HepG2 (cell line): Measurements from ENCODE around the gene OPRL1. TPM values are rescaled to one million over a fixed set of nuclear protein-coding genes. Genes with fewer than 3 reads are reported as not detected.
A peak's percentile ranks its signal among the peaks of the same experiment; 100 is the strongest.

Experiments
- ATF3 ChIP-seq: sonication (generic); formaldehyde crosslinking; IDR thresholded peaks from 2 replicates; pipeline ENCODE4 v1.4.0; 2020; ENCODE audit warnings: missing genetic modification reagents
- BRD4 ChIP-seq: sonication (generic); formaldehyde crosslinking; IDR thresholded peaks from 2 replicates; pipeline ENCODE4 v1.4.0; 2020; ENCODE audit warnings: missing genetic modification reagents
- CC2D1A ChIP-seq: sonication (generic); formaldehyde crosslinking; IDR thresholded peaks from 2 replicates; pipeline ENCODE4 v1.8.1; 2023; ENCODE audit warnings: mild to moderate bottlenecking, missing genetic modification reagents
- ELF3 ChIP-seq: IDR thresholded peaks from 2 replicates; pipeline ENCODE4 v1.6.1; 2016; ENCODE audit warnings: missing genetic modification reagents, missing compliant biosample characterization
- ESRRA ChIP-seq: sonication (generic); formaldehyde crosslinking; IDR thresholded peaks from 2 replicates; pipeline ENCODE4 v1.5.1; 2020; ENCODE audit warnings: mild to moderate bottlenecking, low read depth, missing genetic modification reagents
- FLYWCH1 ChIP-seq: sonication (generic); formaldehyde crosslinking; IDR thresholded peaks from 2 replicates; pipeline ENCODE4 v1.8.1; 2023; ENCODE audit warnings: mild to moderate bottlenecking, missing genetic modification reagents
- HOXD1 ChIP-seq: sonication (generic); formaldehyde crosslinking; IDR thresholded peaks from 2 replicates; pipeline ENCODE4 v1.5.0; 2020; ENCODE audit warnings: missing genetic modification reagents
- LCORL ChIP-seq, 2 experiments: fragments of 450-650 bp in 1 of 2; sonication (generic) in 1 of 2; formaldehyde crosslinking in 1 of 2; IDR thresholded peaks; 2 replicates each; pipeline versions ENCODE4 v1.5.0 to v1.6.1; 2017 to 2020; ENCODE audit warnings: antibody characterized with exemption in 1 of 2, missing genetic modification reagents in 1 of 2
- MEIS1 ChIP-seq: sonication (generic); formaldehyde crosslinking; IDR thresholded peaks from 2 replicates; pipeline ENCODE4 v1.9.0; 2021; ENCODE audit warnings: mild to moderate bottlenecking, missing genetic modification reagents, moderate library complexity, borderline replicate concordance
- MEIS2 ChIP-seq: sonication (generic); formaldehyde crosslinking; IDR thresholded peaks from 2 replicates; pipeline ENCODE4 v1.9.0; 2021; ENCODE audit warnings: mild to moderate bottlenecking, missing genetic modification reagents
- PHF21A ChIP-seq: sonication (generic); formaldehyde crosslinking; IDR thresholded peaks from 2 replicates; pipeline ENCODE4 v1.5.0; 2020; ENCODE audit warnings: mild to moderate bottlenecking, missing genetic modification reagents
- POLR2G ChIP-seq: fragments of 200-400 bp; formaldehyde crosslinking; IDR thresholded peaks from 2 replicates; pipeline ENCODE4 v1.6.1; 2018; ENCODE audit warnings: mild to moderate bottlenecking, low read depth, low read length, moderate library complexity
- SP4 ChIP-seq: sonication (generic); formaldehyde crosslinking; IDR thresholded peaks from 2 replicates; pipeline ENCODE4 v1.8.1; 2023; ENCODE audit warnings: mild to moderate bottlenecking, missing genetic modification reagents
- ZC3H13 ChIP-seq: sonication (generic); formaldehyde crosslinking; IDR thresholded peaks from 2 replicates; pipeline ENCODE4 v1.8.1; 2023; ENCODE audit warnings: mild to moderate bottlenecking, missing genetic modification reagents, moderate library complexity
- ZFP37 ChIP-seq: sonication (generic); formaldehyde crosslinking; IDR thresholded peaks from 2 replicates; pipeline ENCODE4 v1.4.0; 2020; ENCODE audit warnings: missing genetic modification reagents, borderline replicate concordance
- ZNF256 ChIP-seq: sonication (generic); formaldehyde crosslinking; conservative IDR thresholded peaks from 2 replicates; pipeline ENCODE4 v1.4.0; 2020; ENCODE audit warnings: missing genetic modification reagents
- ZNF281 ChIP-seq: sonication (generic); formaldehyde crosslinking; IDR thresholded peaks from 2 replicates; pipeline ENCODE4 v1.4.0; 2020; ENCODE audit warnings: missing genetic modification reagents, borderline replicate concordance
- ZNF574 ChIP-seq: sonication (generic); formaldehyde crosslinking; IDR thresholded peaks from 2 replicates; pipeline ENCODE4 v1.4.0; 2020; ENCODE audit warnings: missing genetic modification reagents
- ZNF710 ChIP-seq: sonication (generic); formaldehyde crosslinking; IDR thresholded peaks from 2 replicates; pipeline ENCODE4 v1.5.0; 2020; ENCODE audit warnings: mild to moderate bottlenecking, missing genetic modification reagents, borderline replicate concordance
- ZNF713 ChIP-seq: sonication (generic); formaldehyde crosslinking; IDR thresholded peaks from 2 replicates; pipeline ENCODE4 v1.4.0; 2020; ENCODE audit warnings: mild to moderate bottlenecking, missing genetic modification reagents
- ZNF777 ChIP-seq: sonication (generic); formaldehyde crosslinking; IDR thresholded peaks from 2 replicates; pipeline ENCODE4 v1.4.0; 2020; ENCODE audit warnings: missing genetic modification reagents
- polyA plus RNA-seq, 8 experiments: library from polyadenylated mRNA; depleted of rRNA in 3 of 8; stranded (reverse) in 7 of 8; unstranded in 1 of 8; fragments of >200 nt; fragmentation: Illumina TruSeq in 4 of 8; extraction: Trizol in 4 of 8; gene quantifications; 2 replicates each; pipeline versions ENCODE4 v1.2.1 to v1.2.3, GENCODE V29; 2011 to 2016; ENCODE audit warnings: low read depth in 4 of 8, missing spikeins in 1 of 8, mixed read lengths in 1 of 8; ENCODE audit not compliant: insufficient read depth in 1 of 8
- total RNA-seq, 5 experiments: library from RNA; depleted of rRNA; stranded (reverse); fragments of >200 nt; fragmentation: Illumina TruSeq; extraction: Trizol; gene quantifications; 2 replicates each; pipeline ENCODE4 v1.2.3, GENCODE V29; 2016; ENCODE audit warnings: low read depth in 1 of 5

Gene OPRL1
- total and polyA plus RNA-seq, 2 of the 13 experiments (the other 11 are each of a cell fraction or from before 2014, with no cell fraction given) = 0.35 to 0.71 TPM

- TF ChIP-seq ZNF710 (CRISPR knock-in tag) (peak; percentile 62; the same call in 1 of the 2 replicates), ZNF256 (0 out of 2 replicates have a peak, but pooled peaks have one; percentile 13), ESRRA (peak; percentile 16; the same call in 1 of the 2 replicates), ZNF713 (CRISPR knock-in tag) (peak; percentile 88; the same call in 1 of the 2 replicates), HOXD1 (peak; percentile 81; the same call in 1 of the 2 replicates), PHF21A (CRISPR knock-in tag) (peak; percentile 65; the same call in 1 of the 2 replicates), FLYWCH1 (no peak; the same call in 1 of the 2 replicates), CC2D1A (CRISPR knock-in tag) (no peak), ZFP37 (CRISPR knock-in tag) (peak; percentile 66; the same call in 1 of the 2 replicates), ATF3 (CRISPR knock-in tag) (peak; percentile 2; the same call in 1 of the 2 replicates), ZNF777 (CRISPR knock-in tag) (peak; percentile 63), SP4 (CRISPR knock-in tag) (no peak; the same call in 1 of the 2 replicates), POLR2G (no peak), ELF3 (peak; percentile 30; the same call in 1 of the 2 replicates), ZNF281 (CRISPR knock-in tag) (peak; percentile 98), LCORL (IDR thresholded peaks at IDR 0.05) (no peak), LCORL (CRISPR knock-in tag; IDR thresholded peaks at IDR 0.05) (peak; percentile 60), MEIS2 (CRISPR knock-in tag) (peak; percentile 64; the same call in 1 of the 2 replicates), MEIS1 (CRISPR knock-in tag) (peak; percentile 5; the same call in 1 of the 2 replicates), ZC3H13 (CRISPR knock-in tag) (peak; percentile 51; the same call in 1 of the 2 replicates), BRD4 (peak; percentile 80; the same call in 1 of the 2 replicates), ZNF574 (peak; percentile 80)
Observed at GRCh38 chr20:64057628-64058498, 22.0 kb upstream of the OPRL1 start (continued).
